ENCODE measurements around the gene OR5D18. TPM values are rescaled to one million over a fixed set of nuclear protein-coding genes. Genes with fewer than 3 reads are reported as not detected.
"Not testable (repeated sequence)": the region's sequence is repeated elsewhere in the genome, so short reads cannot be mapped to it uniquely, and the experiment has no call there.

The OR5D18 gene
- total RNA-seq, 4 donors from 2014 or later = not detected

GRCh38 chr11:55849037-55849436, 29.6 kb downstream of the OR5D18 start:
- no peaks in the 10 kb centered on the region for H3K27me3 ChIP-seq
- no peaks in the 10 kb centered on the region for H3K4me1 ChIP-seq
- no peak overlapping the region for H3K4me3 ChIP-seq
- no peak overlapping the region for H3K27ac ChIP-seq
- no peak for TF ChIP-seq CTCF (IDR thresholded peaks at IDR 0.05)
- no peak for TF ChIP-seq POLR2AphosphoS5 (IDR thresholded peaks at IDR 0.05)
- TF ChIP-seq EP300 (IDR thresholded peaks at IDR 0.05) = no peak
- ATAC-seq = no peak
- no peaks in the 10 kb centered on the region for H3K9me3 ChIP-seq
- no peaks in the 10 kb centered on the region for H3K36me3 ChIP-seq

GRCh38 chr11:55852141-55852540, 32.7 kb downstream of the OR5D18 start:
- no peaks in the 10 kb centered on the region for H3K4me1 ChIP-seq
- no peak overlapping the region for H3K4me3 ChIP-seq
- peaks cover 5% of the 10 kb centered on the region for H3K27me3 ChIP-seq
- no peaks in the 10 kb centered on the region for H3K9me3 ChIP-seq
- 83 to 88% methylated on average over 1 of the region's 1 CpG for WGBS, 2 donors (ENCODE audit: low coverage in 1 of 2)
- no peak for TF ChIP-seq EP300 (IDR thresholded peaks at IDR 0.05)
- no peak for TF ChIP-seq POLR2A (IDR thresholded peaks at IDR 0.05)
- no peak for TF ChIP-seq CTCF (IDR thresholded peaks at IDR 0.05)
- no peak for TF ChIP-seq POLR2AphosphoS5 (IDR thresholded peaks at IDR 0.05)
- H3K36me3 ChIP-seq = no peaks in the 10 kb centered on the region
- no peak overlapping the region for H3K27ac ChIP-seq
- ATAC-seq = no peak

GRCh38 chr11:55854704-55855103, 35.3 kb downstream of the OR5D18 start:
- H3K4me3 ChIP-seq = no peak overlapping the region
- no peak for ATAC-seq
- H3K9me3 ChIP-seq = no peaks in the 10 kb centered on the region
- H3K36me3 ChIP-seq = no peaks in the 10 kb centered on the region
- WGBS, 2 donors (ENCODE audit: low coverage in 1 of 2) = 0 to 63% methylated on average over 1 of the region's 1 CpG
- H3K27ac ChIP-seq = no peak overlapping the region
- H3K27me3 ChIP-seq = peaks cover 6% of the 10 kb centered on the region
- no peaks in the 10 kb centered on the region for H3K4me1 ChIP-seq
- TF ChIP-seq POLR2AphosphoS5 (IDR thresholded peaks at IDR 0.05) (no peak), EP300 (IDR thresholded peaks at IDR 0.05) (no peak), CTCF (IDR thresholded peaks at IDR 0.05) (no peak), POLR2A (IDR thresholded peaks at IDR 0.05) (no peak)

GRCh38 chr11:55867354-55867753, 47.9 kb downstream of the OR5D18 start:
- H3K4me3 ChIP-seq, H3K9me3 ChIP-seq, ATAC-seq, H3K27me3 ChIP-seq, H3K27ac ChIP-seq, H3K4me1 ChIP-seq, H3K36me3 ChIP-seq: not testable (repeated sequence)
- WGBS, 2 donors (ENCODE audit: low coverage in 1 of 2) = 88% methylated on average over 3 of the region's 4 CpGs; no CpG with 5 or more reads in 1 of the 2 donors

Small RNA genes within 50 kb of the gene (small RNA-seq; reads per million reads assigned to genes)
- 0 reads per million in 4 donors for gene AC036111.3

Other genes with a start within 250 kb of the OR5D18 start
- not detected for gene OR4C16, start 247.5 kb upstream of the OR5D18 start, total RNA-seq
- gene OR4C11, start 212.0 kb upstream of the OR5D18 start, total RNA-seq = not detected
- not detected for gene OR4P4, start 184.5 kb upstream of the OR5D18 start, total RNA-seq
- gene OR4S2, start 171.3 kb upstream of the OR5D18 start, total RNA-seq = not detected
- gene OR4C6, start 157.4 kb upstream of the OR5D18 start, total RNA-seq = not detected
- gene OR5D13, start 46.2 kb upstream of the OR5D18 start, total RNA-seq = not detected
- gene OR5D14, start 24.1 kb upstream of the OR5D18 start, total RNA-seq = under 1 TPM in 1 of 4 donors, not detected in 3; 0.89 TPM
- not detected for gene OR5L1, start 8.3 kb upstream of the OR5D18 start, total RNA-seq
- gene OR5L2, start 7.6 kb downstream of the OR5D18 start, total RNA-seq = not detected
- gene OR5D16, start 19.1 kb downstream of the OR5D18 start, total RNA-seq = not detected
- gene TRIM51, start 63.7 kb downstream of the OR5D18 start, total RNA-seq = not detected
- not detected for gene OR5W2, start 95.0 kb downstream of the OR5D18 start, total RNA-seq
- not detected for gene OR5I1, start 116.8 kb downstream of the OR5D18 start, total RNA-seq
- gene OR10AG1, start 150.3 kb downstream of the OR5D18 start, total RNA-seq = not detected
- gene OR5F1, start 175.0 kb downstream of the OR5D18 start, total RNA-seq = not detected
- under 1 TPM in 1 of 4 donors, not detected in 3; 0.04 TPM for gene OR5AS1, start 208.0 kb downstream of the OR5D18 start, total RNA-seq

Measured in gastroesophageal sphincter (tissue), 4 donors.